ENCODE data around the gene PRKCE.

The PRKCE gene

GRCh38 chr2:45782986-45783385 is 131.5 kb downstream of the PRKCE start:
- DNase-seq (ENCODE audit: low read depth) = no peak
- TF ChIP-seq CTCF (IDR thresholded peaks at IDR 0.05; ENCODE audit: low read depth, low read length, missing control alignments) = no peak
- H3K4me3 ChIP-seq (ENCODE audit: low read depth, low read length) = no peak overlapping the region

- DNase-seq (ENCODE audit: low read depth) = no peak
- no peak for TF ChIP-seq CTCF (IDR thresholded peaks at IDR 0.05; ENCODE audit: low read depth, low read length, missing control alignments)
- no peak overlapping the region for H3K4me3 ChIP-seq (ENCODE audit: low read depth, low read length)
Measured at GRCh38 chr2:45786030-45786835, 134.8 kb downstream of the PRKCE start.

GRCh38 chr2:45786836-45787357 is 135.4 kb downstream of the PRKCE start:
- TF ChIP-seq CTCF (IDR thresholded peaks at IDR 0.05; ENCODE audit: low read depth, low read length, missing control alignments) = no peak
- no peak for DNase-seq (ENCODE audit: low read depth)
- H3K4me3 ChIP-seq (ENCODE audit: low read depth, low read length) = no peak overlapping the region

- TF ChIP-seq CTCF (IDR thresholded peaks at IDR 0.05; ENCODE audit: low read depth, low read length, missing control alignments) = no peak
- H3K4me3 ChIP-seq (ENCODE audit: low read depth, low read length) = no peak overlapping the region
- DNase-seq (ENCODE audit: low read depth) = no peak
Measured at GRCh38 chr2:45788401-45788800, 136.9 kb downstream of the PRKCE start.

- H3K4me3 ChIP-seq (ENCODE audit: low read depth, low read length) = no peak overlapping the region
- no peak for DNase-seq (ENCODE audit: low read depth)
- TF ChIP-seq CTCF (IDR thresholded peaks at IDR 0.05; ENCODE audit: low read depth, low read length, missing control alignments) = no peak
Measured at GRCh38 chr2:45789317-45789716, 137.8 kb downstream of the PRKCE start.

- no peak overlapping the region for H3K4me3 ChIP-seq (ENCODE audit: low read depth, low read length)
- no peak for TF ChIP-seq CTCF (IDR thresholded peaks at IDR 0.05; ENCODE audit: low read depth, low read length, missing control alignments)
- DNase-seq (ENCODE audit: low read depth) = no peak
Measured at GRCh38 chr2:45789961-45790723, 138.7 kb downstream of the PRKCE start.
